Measurements from ENCODE around the gene AGA.

- TF ChIP-seq CTCF (conservative IDR thresholded peaks at IDR 0.05; ENCODE audit: low read depth, low read length): no peak
- no peak for TF ChIP-seq EZH2 (IDR thresholded peaks at IDR 0.05; ENCODE audit: low read length, unreplicated experiment)
These were observed 34.2 kb downstream of the AGA start for GRCh38 chr4:177408023-177408422.
